H1 (cell line): ENCODE data around the gene NUTM1. TPM values are rescaled to one million over a fixed set of nuclear protein-coding genes. Genes with fewer than 3 reads are reported as not detected.

ENCODE experiments used
- JUND ChIP-seq: IDR thresholded peaks from 2 replicates; pipeline ENCODE4 v1.6.1; 2011; ENCODE audit warnings: mild to moderate bottlenecking, improper control_type of control experiment, low read length
- USF2 ChIP-seq: IDR thresholded peaks from 2 replicates; pipeline ENCODE4 v1.6.1; 2011; ENCODE audit warnings: low read length, improper control_type of control experiment
- polyA plus RNA-seq, 7 experiments: library from polyadenylated mRNA; depleted of rRNA in 3 of 7; stranded (reverse) in 5 of 7; unstranded in 2 of 7; fragments of >200 nt in 5 of 7; fragments of 200-250 nt in 2 of 7; gene quantifications; 1 replicate in 5 of 7; 2 replicates in 1 of 7; 4 replicates in 1 of 7; pipeline versions ENCODE4 v1.2.1 to v1.2.3, GENCODE V29; 2011 to 2013; ENCODE audit warnings: missing spikeins in 2 of 7, mixed read lengths in 2 of 7
- total RNA-seq: library from RNA; stranded (reverse); fragmentation: NEBNext Ultra II Directional; extraction: Animal tissue kit (Norgen Biotek cat#: 25700); gene quantifications from 2 replicates; pipeline ENCODE4 v1.2.1, GENCODE V29; 2021
- TF ChIP-seq, protein P1 (sequence below): IDR thresholded peaks from 2 replicates; pipeline ENCODE4 v1.6.1; 2011; ENCODE audit warnings: low read depth, mild to moderate bottlenecking, low read length; ENCODE audit not compliant: insufficient read depth

The NUTM1 gene
- total and polyA plus RNA-seq, 2 of the 8 experiments (the other 6 are each of a cell fraction or from before 2014, with no cell fraction given), result 0.39 to 0.60 TPM

DNA sequence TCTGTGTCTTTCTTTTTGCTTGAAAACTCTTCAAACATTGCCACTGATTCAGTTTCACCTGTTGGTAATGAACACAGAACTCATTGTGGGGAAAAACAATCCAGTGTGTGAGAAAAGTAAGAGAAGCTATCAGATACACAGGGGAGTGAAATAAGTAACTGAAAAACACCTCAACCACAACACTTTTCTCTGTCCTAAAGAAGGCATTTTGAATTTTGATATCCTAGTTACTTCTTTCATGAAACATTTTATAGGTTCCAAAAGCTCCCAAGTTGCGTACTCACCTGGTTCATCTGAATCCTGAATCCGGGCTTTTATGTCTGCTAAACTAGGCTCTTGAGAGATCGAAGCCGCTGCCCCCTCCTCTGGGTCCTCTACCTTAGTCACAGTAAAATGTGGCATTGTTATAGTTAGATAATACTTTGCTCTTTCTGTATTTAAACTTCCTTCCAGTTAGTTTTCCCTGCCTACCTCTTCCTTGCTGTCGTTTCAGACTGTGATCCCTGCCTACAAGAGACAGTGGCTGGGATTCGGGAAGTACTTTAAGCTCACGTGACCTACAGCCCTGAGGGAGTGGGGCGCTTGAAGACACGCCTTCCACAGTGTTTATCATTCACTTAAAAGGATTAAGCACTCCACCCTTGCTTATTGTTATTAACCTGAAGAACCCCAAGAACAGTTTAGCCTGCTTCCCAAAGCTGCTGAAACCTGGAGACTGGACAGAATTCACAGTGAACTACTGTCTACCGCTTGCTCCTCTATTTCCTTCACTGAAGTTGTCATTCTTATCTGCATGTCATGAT lies 24.6 kb upstream of the NUTM1 start (continued):
- TF ChIP-seq, protein P1, sequence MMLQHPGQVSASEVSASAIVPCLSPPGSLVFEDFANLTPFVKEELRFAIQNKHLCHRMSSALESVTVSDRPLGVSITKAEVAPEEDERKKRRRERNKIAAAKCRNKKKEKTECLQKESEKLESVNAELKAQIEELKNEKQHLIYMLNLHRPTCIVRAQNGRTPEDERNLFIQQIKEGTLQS, result peak; percentile 61; the same call in 1 of the 2 replicates
- TF ChIP-seq JUND, result no peak
- TF ChIP-seq USF2, result peak; percentile 87
